H1 (cell line): Measurements from ENCODE around the gene ZNF526. TPM values are rescaled to one million over a fixed set of nuclear protein-coding genes. Genes with fewer than 3 reads are reported as not detected.

Experiments
- CTCF ChIA-PET: fragments of 300-600 bp; sonication (Branson Sonifier 250); formaldehyde crosslinking; loops from one replicate; lab custom pipeline; 2021; ENCODE audit not compliant: partially characterized antibody; lab: Charles Lee
- POLR2A ChIA-PET: fragments of 300-600 bp; sonication (Branson Sonifier 250); formaldehyde crosslinking; loops from one replicate; lab custom pipeline; 2021; ENCODE audit warnings: inconsistent platforms; ENCODE audit not compliant: partially characterized antibody; lab: Charles Lee
- DNase-seq, 2 experiments: peaks; one replicate each; pipeline versions ENCODE4 v3.0.0 to v3.0.0-alpha.2; 2010 to 2022; ENCODE audit warnings: low spot score in 2 of 2, low read depth in 1 of 2, mixed read lengths in 1 of 2
- FAIRE-seq: peaks from 2 replicates; lab custom pipeline; 2011; peaks lifted over from hg19 to GRCh38; lab: Jason Lieb, UNC
- H2AFZ ChIP-seq: 2 replicates; pipeline ENCODE4 v1.8.1; 2012; ENCODE audit warnings: low read length, inconsistent platforms
- H2AK5ac ChIP-seq: 2 replicates; pipeline ENCODE4 v1.6.1; 2013; ENCODE audit warnings: low read depth, low read length
- H2BK120ac ChIP-seq: replicated peaks from 2 replicates; pipeline ENCODE3; 2013; ENCODE audit warnings: low read depth, low read length, inconsistent platforms
- H2BK12ac ChIP-seq: 2 replicates; pipeline ENCODE4 v1.6.1; 2013; ENCODE audit warnings: low read depth, low read length
- H2BK15ac ChIP-seq: 2 replicates; pipeline ENCODE4 v1.6.1; 2013; ENCODE audit warnings: low read length
- H2BK20ac ChIP-seq: 2 replicates; pipeline ENCODE4 v1.6.1; 2013; ENCODE audit warnings: low read length
- H2BK5ac ChIP-seq: 2 replicates; pipeline ENCODE4 v1.6.1; 2013; ENCODE audit warnings: low read depth, low read length
- H3K14ac ChIP-seq: 2 replicates; pipeline ENCODE4 v1.6.1; 2013; ENCODE audit warnings: inconsistent platforms; ENCODE audit not compliant: insufficient read length
- H3K18ac ChIP-seq: 2 replicates; pipeline ENCODE4 v1.6.1; 2013; ENCODE audit warnings: low read length; ENCODE audit errors: extremely low read depth
- H3K23ac ChIP-seq: 2 replicates; pipeline ENCODE4 v1.6.1; 2013; ENCODE audit warnings: inconsistent platforms; ENCODE audit not compliant: insufficient read length
- H3K23me2 ChIP-seq: 2 replicates; pipeline ENCODE4 v1.6.1; 2013; ENCODE audit warnings: low read depth, low read length
- H3K27ac ChIP-seq: 2 replicates; pipeline ENCODE4 v1.6.1; 2011; ENCODE audit warnings: low read depth, low read length, inconsistent platforms
- H3K27me3 ChIP-seq, 4 experiments: replicated peaks in 1 of 4; 1 replicate in 1 of 4; 2 replicates in 3 of 4; pipeline versions ENCODE4 v1.6.1 to v1.8.1; 2011 to 2013; ENCODE audit warnings: low read length in 3 of 4, mild to moderate bottlenecking in 3 of 4, inconsistent platforms in 2 of 4, mixed read lengths in 2 of 4, moderate library complexity in 1 of 4; ENCODE audit not compliant: control insufficient read depth in 3 of 4, insufficient read depth in 3 of 4; ENCODE audit errors: extremely low read depth in 1 of 4
- H3K36me3 ChIP-seq, 4 experiments: 2 replicates each; pipeline versions ENCODE4 v1.6.1 to v1.8.1; 2011 to 2013; ENCODE audit warnings: mild to moderate bottlenecking in 4 of 4, low read length in 3 of 4, moderate library complexity in 2 of 4, control low read depth in 1 of 4, inconsistent platforms in 1 of 4; ENCODE audit not compliant: insufficient read depth in 4 of 4, control insufficient read depth in 2 of 4
- H3K4ac ChIP-seq: replicated peaks from 2 replicates; pipeline ENCODE3; 2013; ENCODE audit warnings: low read length, low read depth, mixed read lengths, inconsistent platforms; ENCODE audit not compliant: insufficient read length
- H3K4me1 ChIP-seq, 4 experiments: replicated peaks in 1 of 4; 1 replicate in 1 of 4; 2 replicates in 3 of 4; pipeline versions ENCODE4 v1.6.1 to v1.8.1; 2011 to 2013; ENCODE audit warnings: low read length in 3 of 4, inconsistent platforms in 2 of 4, mixed read lengths in 1 of 4; ENCODE audit not compliant: insufficient read depth in 4 of 4, control insufficient read depth in 3 of 4
- H3K4me2 ChIP-seq, 2 experiments: 2 replicates each; pipeline versions ENCODE4 v1.6.1 to v1.8.1; 2011 to 2013; ENCODE audit warnings: low read depth in 2 of 2, low read length in 2 of 2, control low read depth in 1 of 2, inconsistent platforms in 1 of 2, mild to moderate bottlenecking in 1 of 2; ENCODE audit not compliant: insufficient read depth in 1 of 2
- H3K4me3 ChIP-seq, 4 experiments: fragments of 200-600, 300-600 bp in 1 of 4; sonication (generic), shearing (Covaris generic), sonication (Bioruptor Twin) in 1 of 4; 2 replicates each; pipeline versions ENCODE4 v1.5.1 to v1.8.1; 2011 to 2016; ENCODE audit warnings: low read length in 4 of 4, low read depth in 3 of 4, control low read depth in 2 of 4, inconsistent platforms in 2 of 4, mild to moderate bottlenecking in 2 of 4, mixed read lengths in 1 of 4, moderate library complexity in 1 of 4; ENCODE audit not compliant: insufficient read depth in 2 of 4; ENCODE audit errors: extremely low read depth in 1 of 4
- H3K56ac ChIP-seq: replicated peaks from 2 replicates; pipeline ENCODE3; 2013; ENCODE audit warnings: low read depth, mild to moderate bottlenecking, mixed read lengths, low read length, inconsistent platforms; ENCODE audit not compliant: insufficient read length
- H3K79me1 ChIP-seq: 2 replicates; pipeline ENCODE4 v1.6.1; 2013; ENCODE audit warnings: low read depth, low read length, control low read depth
- H3K79me2 ChIP-seq, 2 experiments: 2 replicates each; pipeline versions ENCODE4 v1.6.1 to v1.8.1; 2012 to 2013; ENCODE audit warnings: low read length in 2 of 2, mild to moderate bottlenecking in 2 of 2, inconsistent platforms in 1 of 2; ENCODE audit not compliant: insufficient read depth in 2 of 2, control insufficient read depth in 1 of 2
- H3K9ac ChIP-seq, 4 experiments: replicated peaks in 1 of 4; 1 replicate in 1 of 4; 2 replicates in 3 of 4; pipeline versions ENCODE4 v1.6.1 to v1.8.1; 2011 to 2013; ENCODE audit warnings: low read depth in 3 of 4, low read length in 3 of 4, control low read depth in 2 of 4, mild to moderate bottlenecking in 2 of 4, moderate library complexity in 2 of 4, inconsistent platforms in 1 of 4; ENCODE audit errors: extremely low read depth in 1 of 4
- H3K9me3 ChIP-seq, 2 experiments: 2 replicates each; pipeline versions ENCODE4 v1.6.1 to v1.8.1; 2012 to 2013; ENCODE audit warnings: mild to moderate bottlenecking in 2 of 2, moderate library complexity in 2 of 2, control low read depth in 1 of 2, inconsistent platforms in 1 of 2, low read depth in 1 of 2, low read length in 1 of 2, mixed read lengths in 1 of 2; ENCODE audit not compliant: insufficient read depth in 2 of 2
- H4K20me1 ChIP-seq, 2 experiments: replicated peaks in 1 of 2; 2 replicates each; pipeline versions ENCODE3 to v1.8.1; 2011 to 2013; ENCODE audit warnings: inconsistent platforms in 2 of 2, low read length in 2 of 2, mild to moderate bottlenecking in 1 of 2; ENCODE audit not compliant: insufficient read depth in 2 of 2, control insufficient read depth in 1 of 2
- H4K5ac ChIP-seq: 2 replicates; pipeline ENCODE4 v1.6.1; 2013; ENCODE audit warnings: low read length, low read depth, mixed read lengths, inconsistent platforms; ENCODE audit not compliant: insufficient read length
- H4K8ac ChIP-seq: 2 replicates; pipeline ENCODE4 v1.8.0; 2013; ENCODE audit warnings: mild to moderate bottlenecking, moderate library complexity, low read length, inconsistent platforms; ENCODE audit not compliant: insufficient read depth; ENCODE audit errors: extremely low read depth
- H4K91ac ChIP-seq: replicated peaks from 2 replicates; pipeline ENCODE3; 2013; ENCODE audit warnings: low read length, mixed read lengths, inconsistent platforms; ENCODE audit not compliant: insufficient read length
- CHD1 ChIP-seq: IDR thresholded peaks from 2 replicates; pipeline ENCODE4 v1.6.1; 2012; ENCODE audit warnings: low read depth, low read length, improper control_type of control experiment
- KDM4A ChIP-seq: IDR thresholded peaks from one replicate; pipeline ENCODE4 v1.7.1; 2012; ENCODE audit warnings: low read depth, mild to moderate bottlenecking, moderate library complexity, low read length, inconsistent platforms; ENCODE audit not compliant: severe bottlenecking
- KDM5A ChIP-seq: fragments of 200-600 bp; IDR thresholded peaks from 2 replicates; pipeline ENCODE4 v1.7.1; 2012; ENCODE audit warnings: mild to moderate bottlenecking, low read length, inconsistent platforms, mixed read lengths
- NANOG ChIP-seq: IDR thresholded peaks from 2 replicates; pipeline ENCODE4 v1.6.1; 2011; ENCODE audit warnings: low read length, low read depth, mild to moderate bottlenecking, inconsistent platforms; ENCODE audit not compliant: insufficient read depth, poor library complexity, severe bottlenecking
- NRF1 ChIP-seq: IDR thresholded peaks from 2 replicates; pipeline ENCODE4 v1.6.1; 2011; ENCODE audit warnings: mild to moderate bottlenecking, low read depth, low read length, improper control_type of control experiment
- POLR2A ChIP-seq, 2 experiments: IDR thresholded peaks; 1 replicate in 1 of 2; 2 replicates in 1 of 2; pipeline ENCODE4 v1.6.1; 2011; ENCODE audit warnings: low read depth in 2 of 2, low read length in 2 of 2, mild to moderate bottlenecking in 2 of 2; ENCODE audit errors: control extremely low read depth in 1 of 2
- SIRT6 ChIP-seq: IDR thresholded peaks from one replicate; pipeline ENCODE4 v1.7.1; 2012; ENCODE audit warnings: low read length, inconsistent platforms
- SRF ChIP-seq: IDR thresholded peaks from 2 replicates; pipeline ENCODE4 v1.6.1; 2011; ENCODE audit warnings: mild to moderate bottlenecking, low read depth, low read length, moderate library complexity
- TAF1 ChIP-seq: IDR thresholded peaks from 2 replicates; pipeline ENCODE4 v1.6.1; 2011; ENCODE audit warnings: mild to moderate bottlenecking, low read depth, low read length
- WGBS, 2 experiments: shearing (Covaris generic) in 1 of 2; methylation state at CpG; one replicate each; pipeline versions ENCODE4 v1.1.6 to v1.1.7; 2013 to 2015; ENCODE audit warnings: low lambda C conversion rate in 2 of 2, mixed read lengths in 2 of 2, inconsistent platforms in 1 of 2, low coverage in 1 of 2, missing lambda C conversion rate in 1 of 2; ENCODE audit not compliant: insufficient replicate concordance in 2 of 2, insufficient coverage in 1 of 2, insufficient read length in 1 of 2; ENCODE audit errors: extremely low coverage in 1 of 2, missing lambda C conversion rate in 1 of 2; 5-methylcytosine and 5-hydroxymethylcytosine counted together
- polyA plus RNA-seq, 7 experiments: library from polyadenylated mRNA; depleted of rRNA in 3 of 7; stranded (reverse) in 5 of 7; unstranded in 2 of 7; fragments of >200 nt in 5 of 7; fragments of 200-250 nt in 2 of 7; gene quantifications; 1 replicate in 5 of 7; 2 replicates in 1 of 7; 4 replicates in 1 of 7; pipeline versions ENCODE4 v1.2.1 to v1.2.3, GENCODE V29; 2011 to 2013; ENCODE audit warnings: missing spikeins in 2 of 7, mixed read lengths in 2 of 7
- total RNA-seq: library from RNA; stranded (reverse); fragmentation: NEBNext Ultra II Directional; extraction: Animal tissue kit (Norgen Biotek cat#: 25700); gene quantifications from 2 replicates; pipeline ENCODE4 v1.2.1, GENCODE V29; 2021

The ZNF526 gene
- total and polyA plus RNA-seq, 2 of the 8 experiments (the other 6 are each of a cell fraction or from before 2014, with no cell fraction given), result 8.4 to 14.1 TPM

GRCh38 chr19:42229855-42230351 lies 9.8 kb downstream of the ZNF526 start:
- TF ChIP-seq SIRT6 (no peak), CHD1 (no peak), KDM4A (no peak), NRF1 (no peak), NANOG (no peak), SRF (no peak), POLR2A (IDR thresholded peaks at IDR 0.05; ENCODE audit: control extremely low read depth in 1 of 2, low read depth in 2 of 2, low read length in 2 of 2) (no peak), TAF1 (no peak), KDM5A (no peak)
- Histone ChIP-seq H3K36me3 (peaks cover 20 to 73% (median 45%) of the 10 kb centered on the region in 4 experiments), H3K4me2 (no peak overlapping the region), H2BK5ac (no peak overlapping the region), H2BK20ac (no peak overlapping the region), H2AFZ (no peak overlapping the region), H3K9ac (no peak overlapping the region), H4K8ac (no peak overlapping the region), H3K79me2 (no peaks in the 10 kb centered on the region), H3K4me3 (no peak overlapping the region), H3K4me1 (no peaks in the 10 kb centered on the region), H2BK15ac (no peak overlapping the region), H3K27me3 (no peaks in the 10 kb centered on the region), H3K56ac (no peak overlapping the region), H3K27ac (no peak overlapping the region), H2BK12ac (no peak overlapping the region), H3K18ac (no peak overlapping the region), H3K23me2 (no peaks in the 10 kb centered on the region), H2BK120ac (no peak overlapping the region), H3K79me1 (peaks cover 5% of the 10 kb centered on the region), H3K9me3 (no peaks in the 10 kb centered on the region), H2AK5ac (no peak overlapping the region), H4K91ac (no peak overlapping the region), H3K14ac (no peak overlapping the region), H4K20me1 (peaks cover 11 to 39% of the 10 kb centered on the region in 2 experiments), H3K4ac (no peak overlapping the region), H4K5ac (no peak overlapping the region), H3K23ac (no peak overlapping the region)
- CTCF ChIA-PET, result interaction anchor here (0.7 to 1.7 kb wide), 7 partner anchors 9 to 131 kb away, joined by 3 to 5 read pairs (median 4); no protein-coding TSS in a partner anchor
- DNase-seq, result no peak
- no peak for FAIRE-seq
- 86% methylated on average over 8 of the region's 8 CpGs; no CpG with 5 or more reads in 1 of the 2 experiments for WGBS, 2 experiments
- POLR2A ChIA-PET, result interaction anchor here (0.7 to 4.5 kb wide), 7 partner anchors 8 to 353 kb away, joined by 3 to 23 read pairs (median 3); partner anchors contain the start of genes CD79A, GSK3A and ZNF574
